Stimulated activated CD4-positive, alpha-beta T cell treated with anti-CD3 and anti-CD28 coated beads, TNF-alpha, amount 100 ng/mL, for 24 hours (primary cell): ENCODE results near the gene IFT172.
A peak's percentile ranks its signal among the peaks of the same experiment; 100 is the strongest.

Experiments used
- DNase-seq, 3 experiments: peaks; one replicate each; pipeline ENCODE4 v3.0.0-alpha.2; 2020; ENCODE audit warnings: low read depth in 3 of 3

Gene IFT172

GRCh38 chr2:27494944-27495554 lies 5.5 kb upstream of the IFT172 start, which contains the start of gene FNDC4:
TSS of gene FNDC4 (minus strand) at chr2:27495200. CDS start at chr2:27494679, 521 bp downstream.
- DNase-seq = no peak

- no peak for DNase-seq
Observed at GRCh38 chr2:27494284-27494943, 4.9 kb upstream of the IFT172 start.

- DNase-seq = no peak
Observed at GRCh38 chr2:27493948-27494283, 4.4 kb upstream of the IFT172 start.

DNA sequence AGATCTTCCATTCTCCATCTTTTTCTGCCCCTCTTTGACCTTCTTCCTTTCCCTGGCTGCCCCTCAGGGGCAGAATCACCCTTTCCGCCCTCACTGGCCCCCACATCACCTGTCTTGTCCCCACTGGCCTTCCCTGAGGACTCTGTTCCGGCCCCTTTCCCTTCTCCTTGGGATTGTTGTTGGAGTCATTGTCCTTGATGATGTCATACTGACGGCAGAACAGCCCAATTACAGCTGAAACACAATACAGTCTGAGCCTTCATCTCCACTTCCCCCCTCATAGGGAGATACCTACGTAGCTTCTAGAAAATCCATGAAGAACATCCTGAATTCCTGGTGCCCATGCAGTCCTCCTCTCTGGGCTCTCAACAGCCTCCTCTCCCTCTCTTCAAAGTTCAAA lies 3.0 kb upstream of the IFT172 start:
- no peak for DNase-seq

- no peak for DNase-seq
Observed at GRCh38 chr2:27489118-27489497, 435 bp downstream of the IFT172 start.

- DNase-seq = no peak
Observed at GRCh38 chr2:27485496-27485895, 4.0 kb downstream of the IFT172 start.

DNA sequence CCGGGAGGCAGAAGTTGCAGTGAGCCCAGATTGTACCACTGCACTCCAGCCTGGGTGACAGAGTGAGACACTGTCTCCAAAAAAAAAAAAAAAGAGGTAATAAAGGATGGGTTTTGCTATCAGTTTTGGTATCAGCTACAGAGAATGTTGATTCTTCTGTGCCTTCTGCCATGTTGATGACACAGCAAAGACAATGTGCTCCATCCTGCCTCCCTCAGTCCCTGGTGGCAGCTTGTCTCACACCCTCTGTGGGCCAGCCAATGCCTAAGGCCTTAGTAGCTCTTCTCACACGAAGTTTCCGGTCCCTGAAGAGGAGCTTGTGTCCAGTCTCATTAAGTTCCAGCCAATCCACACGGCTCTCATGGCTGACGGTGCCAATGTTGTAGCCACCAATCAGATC lies 17.6 kb downstream of the IFT172 start:
- DNase-seq = no peak

DNA sequence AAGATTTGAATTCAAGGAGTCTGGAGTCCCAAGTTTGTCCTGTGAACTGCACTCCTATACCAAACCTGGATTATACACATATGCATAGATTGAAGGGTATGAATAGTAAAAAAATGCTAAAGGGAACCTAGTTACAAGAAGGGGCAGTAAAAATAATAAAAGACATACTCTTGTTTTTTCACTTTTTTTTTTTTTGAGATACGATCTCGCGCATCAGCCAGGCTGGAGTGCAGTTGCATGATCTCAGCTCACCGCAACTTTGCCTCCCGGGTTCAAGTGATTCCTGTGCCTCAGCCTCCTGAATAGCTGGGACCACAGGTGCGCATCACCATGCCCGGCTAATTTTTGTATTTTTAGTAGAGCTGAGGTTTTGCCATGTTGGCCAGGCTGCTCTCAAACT lies 25.1 kb downstream of the IFT172 start:
- DNase-seq = no peak

GRCh38 chr2:27461118-27461517 lies 28.4 kb downstream of the IFT172 start:
- DNase-seq = no peak

GRCh38 chr2:27453968-27454367 lies 35.6 kb downstream of the IFT172 start:
- no peak for DNase-seq

DNA sequence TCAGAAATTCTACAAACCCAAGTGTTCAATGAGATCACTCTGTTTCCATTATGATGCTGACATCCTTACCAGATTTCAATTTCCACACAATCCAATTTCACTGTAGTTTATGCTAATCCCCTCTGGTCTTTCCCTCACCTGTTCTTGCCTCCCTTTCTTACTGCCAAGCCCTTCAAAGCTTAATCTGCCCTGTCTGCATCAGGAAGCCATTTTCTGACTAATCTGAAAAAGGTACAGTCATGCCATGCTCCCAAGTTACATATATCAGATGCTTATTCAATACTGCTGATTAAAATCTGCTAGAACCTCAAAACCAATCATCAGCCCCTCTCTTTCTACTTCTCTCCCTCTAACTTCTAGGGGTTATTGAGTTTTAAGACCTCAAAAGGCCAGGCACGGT lies 38.4 kb downstream of the IFT172 start:
- DNase-seq = no peak

- DNase-seq = no peak
Observed at GRCh38 chr2:27448381-27448780, 41.2 kb downstream of the IFT172 start.

- no peak for DNase-seq
Observed at GRCh38 chr2:27446057-27446456, 43.5 kb downstream of the IFT172 start.

DNA sequence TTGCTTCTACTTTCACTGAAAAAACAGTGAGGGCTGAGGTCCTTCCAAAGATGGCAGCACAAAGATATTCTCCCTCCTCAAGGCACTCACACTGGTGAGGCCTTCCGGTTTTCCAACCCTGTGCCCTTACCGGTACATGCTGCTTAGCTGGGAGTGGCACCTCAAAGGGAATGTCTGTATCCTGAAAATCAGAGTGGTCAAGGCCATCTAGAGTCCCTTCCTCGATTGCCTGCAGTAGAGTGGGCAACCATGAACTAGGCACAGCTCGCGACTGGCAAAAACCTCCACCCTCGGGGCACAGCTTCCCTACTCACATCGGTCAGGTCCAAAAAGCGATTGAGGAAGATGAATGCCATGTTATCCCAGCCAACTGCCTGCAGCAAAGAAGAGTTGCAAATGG lies 43.9 kb downstream of the IFT172 start:
- DNase-seq = no peak

GRCh38 chr2:27445155-27445554 lies 44.4 kb downstream of the IFT172 start:
- DNase-seq = no peak

DNA sequence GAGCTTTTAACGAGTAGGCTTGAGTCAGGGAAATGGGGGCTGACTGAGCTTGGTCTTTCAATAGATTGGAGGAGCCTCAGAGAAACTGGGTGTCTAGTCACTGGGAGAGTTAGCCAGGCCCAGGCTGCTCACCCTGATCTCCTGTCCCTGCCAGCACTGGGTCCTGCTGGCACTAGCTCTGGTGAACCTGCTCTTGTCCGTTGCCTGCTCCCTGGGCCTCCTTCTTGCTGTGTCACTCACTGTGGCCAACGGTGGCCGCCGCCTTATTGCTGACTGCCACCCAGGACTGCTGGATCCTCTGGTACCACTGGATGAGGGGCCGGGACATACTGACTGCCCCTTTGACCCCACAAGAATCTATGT lies 46.6 kb downstream of the IFT172 start:
- DNase-seq = no peak

- peak in 1 of 3 experiments; percentile 24 for DNase-seq
Observed at GRCh38 chr2:27441958-27442919, 47.3 kb downstream of the IFT172 start, which contains the start of gene KRTCAP3. TSS of gene KRTCAP3 (plus strand) at chr2:27442381. CDS start at chr2:27442413, 32 bp downstream.

GRCh38 chr2:27441226-27441926 lies 48.2 kb downstream of the IFT172 start:
- no peak for DNase-seq

GRCh38 chr2:27435628-27436027 lies 53.9 kb downstream of the IFT172 start:
- no peak for DNase-seq

DNA sequence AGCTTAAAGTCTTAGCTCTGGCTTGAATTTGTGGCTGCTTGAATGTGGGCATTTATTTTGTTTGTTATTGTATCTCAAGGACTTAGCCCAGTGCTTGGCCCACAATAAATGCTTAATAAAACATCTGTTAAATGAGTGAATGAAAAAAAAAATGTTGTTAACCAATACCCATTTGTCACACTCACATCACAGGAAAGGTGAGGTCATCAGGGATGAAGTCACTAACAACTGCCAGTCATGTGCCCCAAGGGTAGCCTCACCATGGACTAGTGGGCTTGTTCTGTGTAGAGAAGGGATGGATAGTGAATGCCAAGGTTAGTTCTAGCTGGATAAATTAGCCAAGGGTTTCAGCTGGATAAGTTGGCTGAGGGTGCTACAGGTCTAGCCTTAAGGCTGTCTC lies 58.1 kb downstream of the IFT172 start:
- DNase-seq = no peak

- DNase-seq = peak; percentile 31 to 75 (median 46)
Observed at GRCh38 chr2:27428978-27429541, 60.5 kb downstream of the IFT172 start.
